Esophagus squamous epithelium (tissue), 5 donors: ENCODE results near the gene ITPR2. TPM values are rescaled to one million over a fixed set of nuclear protein-coding genes. Genes with fewer than 3 reads are reported as not detected.

ENCODE experiments used
- DNase-seq: peaks from one replicate; lab custom pipeline; 2025; lab: John Stamatoyannopoulos, UW
- H3K27ac ChIP-seq, 4 donors: fragments of 200-600 bp; sonication (generic); one replicate each; pipeline ENCODE4 v1.5.1; 2016 to 2019; ENCODE audit warnings: mild to moderate bottlenecking in 1 of 4
- H3K27me3 ChIP-seq, 4 donors: fragments of 200-600 bp; sonication (generic); 1 replicate in 3 of 4; 2 replicates in 1 of 4; pipeline versions ENCODE4 v1.5.1 to v1.6.0; 2017 to 2021; ENCODE audit warnings: antibody characterized with exemption in 1 of 4
- H3K36me3 ChIP-seq, 3 donors: fragments of 200-600 bp; sonication (generic); one replicate each; pipeline ENCODE4 v1.5.1; 2016 to 2019
- H3K4me1 ChIP-seq, 3 donors: fragments of 200-600 bp; sonication (generic); one replicate each; pipeline ENCODE4 v1.5.1; 2017 to 2019
- H3K4me3 ChIP-seq, 4 donors: fragments of 200-600 bp; sonication (generic); 1 replicate in 3 of 4; 2 replicates in 1 of 4; pipeline ENCODE4 v1.5.1; 2016 to 2019; ENCODE audit warnings: mild to moderate bottlenecking in 2 of 4, moderate library complexity in 1 of 4
- H3K9me3 ChIP-seq, 3 donors: fragments of 200-600 bp; sonication (generic); one replicate each; pipeline ENCODE4 v1.5.1; 2016 to 2019
- CTCF ChIP-seq, 6 experiments: fragments of 450-650 bp in 4 of 6; fragments of 200-600 bp in 2 of 6; sonication (generic) in 2 of 6; IDR thresholded peaks; one replicate each; pipeline ENCODE4 v1.5.1; 2016 to 2019; ENCODE audit warnings: antibody characterized with exemption in 6 of 6, mild to moderate bottlenecking in 4 of 6, moderate library complexity in 4 of 6
- POLR2A ChIP-seq, 4 donors: fragments of 450-650 bp; IDR thresholded peaks; one replicate each; pipeline ENCODE4 v1.6.1; 2017; ENCODE audit warnings: antibody characterized with exemption in 4 of 4, mild to moderate bottlenecking in 4 of 4, moderate library complexity in 3 of 4
- WGBS, 2 donors: methylation state at CpG; one replicate each; pipeline ENCODE4 v1.1.5; 2018; 5-methylcytosine and 5-hydroxymethylcytosine counted together
- intact Hi-C: fragments of 100-400 bp; cut with DNase I; formaldehyde crosslinking; loops from one replicate; pipeline ENCODE4 v1.15.0; 2022
- total RNA-seq, 4 donors: library from RNA; depleted of rRNA; stranded (reverse); fragments of >200 nt; gene quantifications; one replicate each; pipeline ENCODE4 v1.1.0, GENCODE V29; 2016
- donor health status: DM: yes; HTN: yes; CAD: no.

ITPR2 gene
- total RNA-seq, 4 donors from 2014 or later, result 30.7 to 49.3 (median 37.6) TPM

GRCh38 chr12:26822026-26822425 is 11.0 kb downstream of the ITPR2 start:
- no peak for TF ChIP-seq POLR2A (IDR thresholded peaks at IDR 0.05)
- TF ChIP-seq CTCF (IDR thresholded peaks at IDR 0.05), result no peak
- Histone ChIP-seq H3K4me1 (peaks cover 0 to 13% (median 0%) of the 10 kb centered on the region in 3 donors), H3K4me3 (no peak overlapping the region), H3K27ac (no peak overlapping the region), H3K9me3 (no peaks in the 10 kb centered on the region), H3K27me3 (no peaks in the 10 kb centered on the region), H3K36me3 (no peaks in the 10 kb centered on the region)
- DNase-seq, result no peak
- WGBS, 2 donors, result 75 to 88% methylated on average over 2 of the region's 2 CpGs
- intact Hi-C loops, result no loop called here

GRCh38 chr12:26821212-26821701 is 11.7 kb downstream of the ITPR2 start:
- WGBS, 2 donors, result 75 to 77% methylated on average over 4 of the region's 4 CpGs

GRCh38 chr12:26818636-26819035 is 14.4 kb downstream of the ITPR2 start:
- intact Hi-C loops, result no loop called here
- Histone ChIP-seq H3K9me3 (no peaks in the 10 kb centered on the region), H3K4me3 (no peak overlapping the region), H3K27me3 (no peaks in the 10 kb centered on the region), H3K36me3 (no peaks in the 10 kb centered on the region), H3K27ac (no peak overlapping the region), H3K4me1 (peaks cover 0 to 12% (median 0%) of the 10 kb centered on the region in 3 donors)
- 88 to 92% methylated on average over 2 of the region's 2 CpGs for WGBS, 2 donors
- TF ChIP-seq CTCF (IDR thresholded peaks at IDR 0.05) (no peak), POLR2A (IDR thresholded peaks at IDR 0.05) (no peak)
- no peak for DNase-seq

More at GRCh38 chr12:26821212-26821701, 11.7 kb downstream of the ITPR2 start:
- no peak for DNase-seq
- TF ChIP-seq CTCF (IDR thresholded peaks at IDR 0.05) (no peak), POLR2A (IDR thresholded peaks at IDR 0.05) (no peak)
- Histone ChIP-seq H3K27ac (no peak overlapping the region), H3K4me1 (peaks cover 0 to 13% (median 0%) of the 10 kb centered on the region in 3 donors), H3K4me3 (no peak overlapping the region), H3K9me3 (no peaks in the 10 kb centered on the region), H3K36me3 (no peaks in the 10 kb centered on the region), H3K27me3 (no peaks in the 10 kb centered on the region)
- intact Hi-C loops, result no loop called here

- Histone ChIP-seq H3K9me3 (no peaks in the 10 kb centered on the region), H3K36me3 (no peaks in the 10 kb centered on the region), H3K4me3 (no peak overlapping the region), H3K27me3 (no peaks in the 10 kb centered on the region), H3K27ac (no peak overlapping the region), H3K4me1 (peaks cover 0 to 8% (median 0%) of the 10 kb centered on the region in 3 donors)
- DNase-seq, result no peak
- no peak for TF ChIP-seq CTCF (IDR thresholded peaks at IDR 0.05)
- no peak for TF ChIP-seq POLR2A (IDR thresholded peaks at IDR 0.05)
- intact Hi-C loops, result no loop called here
- WGBS, 2 donors, result 93% methylated on average over 3 of the region's 3 CpGs
Observed at GRCh38 chr12:26818201-26818600, 14.8 kb downstream of the ITPR2 start.

GRCh38 chr12:26817183-26817591 is 15.8 kb downstream of the ITPR2 start:
- H3K4me3 ChIP-seq, result no peak overlapping the region
- 73% methylated on average over 4 of the region's 4 CpGs for WGBS, 2 donors
- intact Hi-C loops, result no loop called here
- no peak for DNase-seq
- no peaks in the 10 kb centered on the region for H3K9me3 ChIP-seq
- H3K4me1 ChIP-seq, result peaks cover 0 to 6% (median 0%) of the 10 kb centered on the region in 3 donors
- TF ChIP-seq CTCF (IDR thresholded peaks at IDR 0.05), result no peak
- no peak for TF ChIP-seq POLR2A (IDR thresholded peaks at IDR 0.05)
- H3K36me3 ChIP-seq, result no peaks in the 10 kb centered on the region
- H3K27ac ChIP-seq, result peak overlapping the region in 1 of 4 donors; percentile 46
- H3K27me3 ChIP-seq, result no peaks in the 10 kb centered on the region
